ENCODE measurements around the gene VAV2.

VAV2 gene

DNA sequence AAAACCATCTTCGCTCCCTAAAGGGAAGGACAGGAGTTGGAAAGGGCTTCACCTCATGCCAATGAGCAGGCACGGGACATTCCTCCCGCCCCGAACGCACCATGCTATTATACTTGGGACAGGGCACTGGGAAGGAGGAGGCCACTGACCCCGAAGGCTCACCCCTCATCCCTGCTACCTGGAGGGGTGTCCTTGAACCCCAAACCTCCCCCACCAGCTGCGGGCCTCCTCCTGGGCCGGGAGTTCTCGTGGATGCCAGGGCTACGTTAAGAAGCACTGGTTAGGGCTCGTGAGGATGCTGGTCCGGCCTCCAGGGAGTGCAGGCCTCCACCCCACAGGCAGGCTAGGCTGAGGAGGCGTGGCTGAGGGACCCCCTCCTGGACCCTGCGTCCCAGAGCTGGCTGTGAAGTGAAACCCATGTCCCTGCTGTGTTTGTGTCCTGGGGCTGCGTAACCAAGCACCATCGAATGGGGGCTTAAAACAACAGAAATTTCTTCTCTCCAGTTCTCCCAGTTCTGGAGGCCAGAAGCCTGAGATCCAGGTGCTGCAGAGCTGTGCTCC is 142.9 kb downstream of the VAV2 start:
- no peak overlapping the region for H2BK12ac ChIP-seq (ENCODE audit: low read length)
- no peak overlapping the region for H2BK5ac ChIP-seq (ENCODE audit: low read depth, low read length, poor library complexity)
- H3K79me2 ChIP-seq (ENCODE audit: control insufficient read depth, insufficient read depth, low read length, poor library complexity) = peaks cover 15% of the 10 kb centered on the region
- H3K27me3 ChIP-seq (ENCODE audit: insufficient read depth, low read length) = no peaks in the 10 kb centered on the region
- no peak overlapping the region for H4K91ac ChIP-seq (ENCODE audit: low read depth, low read length)
- H3K36me3 ChIP-seq (ENCODE audit: control insufficient read depth in 1 of 2, insufficient read depth in 2 of 2, low read length in 2 of 2) = peaks cover 30 to 48% of the 10 kb centered on the region in 2 experiments
- no peak overlapping the region for H2BK120ac ChIP-seq (ENCODE audit: insufficient read depth, low read length, poor library complexity)
- no peak overlapping the region for H4K12ac ChIP-seq (ENCODE audit: low read depth, low read length)
- H2AK5ac ChIP-seq (ENCODE audit: low read length) = no peak overlapping the region
- H3K14ac ChIP-seq (ENCODE audit: low read length) = no peak overlapping the region
- no peak overlapping the region for H2AFZ ChIP-seq (ENCODE audit: insufficient read depth, low read length, poor library complexity)
- H3K4me1 ChIP-seq (ENCODE audit: control insufficient read depth in 1 of 2, insufficient read depth in 2 of 2, low read length in 2 of 2) = peaks cover 7 to 20% of the 10 kb centered on the region in 2 experiments
- no peak overlapping the region for H3K9ac ChIP-seq (ENCODE audit: low read length)
- no peak overlapping the region for H3K4me3 ChIP-seq (ENCODE audit: low read depth, low read length)
- no CpG with 5 or more reads among the region's 16 CpGs for WGBS (ENCODE audit: extremely low coverage, insufficient coverage, insufficient read length)
- H3K27ac ChIP-seq (ENCODE audit: low read depth, low read length) = no peak overlapping the region
- peaks cover 5% of the 10 kb centered on the region for H3K79me1 ChIP-seq (ENCODE audit: low read length)
- H3K23ac ChIP-seq (ENCODE audit: low read length) = no peak overlapping the region
- no peak for DNase-seq
- no peak overlapping the region for H3K18ac ChIP-seq (ENCODE audit: low read length)
- H3K4ac ChIP-seq (ENCODE audit: low read depth, low read length) = peak overlapping the region; percentile 0
- no peak overlapping the region for H3K4me2 ChIP-seq (ENCODE audit: low read length)
- peaks cover 9% of the 10 kb centered on the region for H3K9me3 ChIP-seq (ENCODE audit: insufficient read depth, low read depth, low read length)
- H4K8ac ChIP-seq (ENCODE audit: low read depth, low read length) = no peak overlapping the region

DNA sequence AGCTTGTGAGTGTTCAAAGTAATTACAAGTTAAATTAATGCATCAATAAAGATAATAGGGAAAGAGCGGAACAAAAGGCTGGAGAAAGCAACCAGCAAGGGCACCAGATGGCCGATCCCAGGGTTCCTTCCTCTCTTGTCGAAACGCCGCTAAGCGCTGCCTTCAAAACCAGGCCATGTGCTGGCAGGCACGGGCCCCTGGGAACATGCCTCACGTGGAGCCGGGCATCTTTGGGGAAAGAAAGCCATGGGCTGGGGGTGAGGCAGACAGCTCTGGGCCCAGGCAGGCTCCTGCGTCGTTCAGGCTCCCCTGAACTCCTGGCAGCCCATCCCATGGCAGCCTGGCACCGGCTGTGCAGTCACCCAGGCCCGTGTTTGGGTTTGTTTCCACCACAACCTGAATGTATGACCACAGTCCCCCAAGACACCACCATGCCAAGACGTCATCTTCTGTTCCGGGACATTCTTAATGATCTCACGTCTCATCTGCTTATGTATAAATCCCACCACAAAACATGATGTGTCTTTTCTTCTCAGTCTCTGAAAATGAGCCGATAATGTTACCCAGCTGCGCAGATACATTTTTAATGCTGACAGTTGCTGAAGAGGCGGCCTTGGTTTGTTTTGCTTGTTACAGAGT is 143.5 kb downstream of the VAV2 start:
- no peak overlapping the region for H3K27ac ChIP-seq (ENCODE audit: low read depth, low read length)
- no peak overlapping the region for H3K18ac ChIP-seq (ENCODE audit: low read length)
- no peak overlapping the region for H2BK120ac ChIP-seq (ENCODE audit: insufficient read depth, low read length, poor library complexity)
- H3K14ac ChIP-seq (ENCODE audit: low read length) = no peak overlapping the region
- no peaks in the 10 kb centered on the region for H3K27me3 ChIP-seq (ENCODE audit: insufficient read depth, low read length)
- H4K91ac ChIP-seq (ENCODE audit: low read depth, low read length) = no peak overlapping the region
- peaks cover 11% of the 10 kb centered on the region for H3K9me3 ChIP-seq (ENCODE audit: insufficient read depth, low read depth, low read length)
- peaks cover 15% of the 10 kb centered on the region for H3K79me2 ChIP-seq (ENCODE audit: control insufficient read depth, insufficient read depth, low read length, poor library complexity)
- no peak overlapping the region for H3K4ac ChIP-seq (ENCODE audit: low read depth, low read length)
- no peak overlapping the region for H2AFZ ChIP-seq (ENCODE audit: insufficient read depth, low read length, poor library complexity)
- H4K8ac ChIP-seq (ENCODE audit: low read depth, low read length) = no peak overlapping the region
- no CpG with 5 or more reads among the region's 19 CpGs for WGBS (ENCODE audit: extremely low coverage, insufficient coverage, insufficient read length)
- H3K23ac ChIP-seq (ENCODE audit: low read length) = no peak overlapping the region
- H3K79me1 ChIP-seq (ENCODE audit: low read length) = peaks cover 5% of the 10 kb centered on the region
- DNase-seq = no peak
- H3K4me3 ChIP-seq (ENCODE audit: low read depth, low read length) = no peak overlapping the region
- H3K4me1 ChIP-seq (ENCODE audit: control insufficient read depth in 1 of 2, insufficient read depth in 2 of 2, low read length in 2 of 2) = peaks cover 7 to 19% of the 10 kb centered on the region in 2 experiments
- no peak overlapping the region for H4K12ac ChIP-seq (ENCODE audit: low read depth, low read length)
- no peak overlapping the region for H3K9ac ChIP-seq (ENCODE audit: low read length)
- H2BK5ac ChIP-seq (ENCODE audit: low read depth, low read length, poor library complexity) = no peak overlapping the region
- peaks cover 30 to 45% of the 10 kb centered on the region in 2 experiments for H3K36me3 ChIP-seq (ENCODE audit: control insufficient read depth in 1 of 2, insufficient read depth in 2 of 2, low read length in 2 of 2)
- H2BK12ac ChIP-seq (ENCODE audit: low read length) = no peak overlapping the region
- H2AK5ac ChIP-seq (ENCODE audit: low read length) = no peak overlapping the region
- no peak overlapping the region for H3K4me2 ChIP-seq (ENCODE audit: low read length)

DNA sequence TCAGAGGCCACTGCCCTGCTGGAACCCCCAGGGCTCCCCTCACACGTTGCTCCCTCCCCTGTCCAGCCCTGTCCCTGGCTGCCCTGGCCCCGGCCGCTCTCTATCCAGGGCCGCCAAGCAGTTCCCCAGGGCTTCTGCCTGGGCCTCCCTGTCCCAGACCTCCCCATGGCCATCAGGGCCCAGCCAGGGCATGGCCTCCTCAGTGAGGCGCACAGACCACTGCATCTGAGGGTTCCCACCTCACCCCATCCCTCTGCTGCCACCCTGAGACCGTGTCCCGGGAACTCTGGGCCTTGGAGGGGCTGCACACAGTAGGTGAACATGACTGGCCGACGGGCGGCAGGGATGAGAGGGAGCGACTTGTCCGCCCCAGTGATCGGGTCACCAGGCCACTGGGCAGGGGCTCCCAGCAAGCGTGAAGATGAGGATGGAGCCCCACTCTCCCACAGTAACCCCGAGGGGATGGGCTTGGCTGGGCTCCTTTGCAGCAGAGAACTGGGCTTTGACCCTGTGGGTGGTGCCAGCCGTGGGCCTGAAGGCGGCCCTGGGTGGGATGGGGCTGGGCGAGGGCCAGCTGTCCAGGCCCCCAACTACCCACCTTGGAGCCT is 145.5 kb downstream of the VAV2 start:
- Histone ChIP-seq H2BK12ac (ENCODE audit: low read length) (no peak overlapping the region), H4K8ac (ENCODE audit: low read depth, low read length) (peak overlapping the region; percentile 33), H2BK5ac (ENCODE audit: low read depth, low read length, poor library complexity) (no peak overlapping the region), H3K4ac (ENCODE audit: low read depth, low read length) (peak overlapping the region; percentile 31), H3K4me2 (ENCODE audit: low read length) (no peak overlapping the region), H3K14ac (ENCODE audit: low read length) (no peak overlapping the region), H3K9ac (ENCODE audit: low read length) (no peak overlapping the region), H3K79me1 (ENCODE audit: low read length) (peaks cover 7% of the 10 kb centered on the region), H3K79me2 (ENCODE audit: control insufficient read depth, insufficient read depth, low read length, poor library complexity) (peaks cover 15% of the 10 kb centered on the region), H3K23ac (ENCODE audit: low read length) (no peak overlapping the region), H3K9me3 (ENCODE audit: insufficient read depth, low read depth, low read length) (peaks cover 5% of the 10 kb centered on the region), H3K36me3 (ENCODE audit: control insufficient read depth in 1 of 2, insufficient read depth in 2 of 2, low read length in 2 of 2) (peaks cover 30 to 36% of the 10 kb centered on the region in 2 experiments), H3K27ac (ENCODE audit: low read depth, low read length) (peak overlapping the region; percentile 5), H3K18ac (ENCODE audit: low read length) (peak overlapping the region; percentile 75), H4K91ac (ENCODE audit: low read depth, low read length) (no peak overlapping the region), H3K27me3 (ENCODE audit: insufficient read depth, low read length) (no peaks in the 10 kb centered on the region), H3K4me1 (ENCODE audit: control insufficient read depth in 1 of 2, insufficient read depth in 2 of 2, low read length in 2 of 2) (peaks cover 20 to 33% of the 10 kb centered on the region in 2 experiments), H2BK120ac (ENCODE audit: insufficient read depth, low read length, poor library complexity) (no peak overlapping the region), H2AK5ac (ENCODE audit: low read length) (no peak overlapping the region), H3K4me3 (ENCODE audit: low read depth, low read length) (peak overlapping the region; percentile 25), H2AFZ (ENCODE audit: insufficient read depth, low read length, poor library complexity) (no peak overlapping the region), H4K12ac (ENCODE audit: low read depth, low read length) (no peak overlapping the region)
- no peak for DNase-seq
- no CpG with 5 or more reads among the region's 18 CpGs for WGBS (ENCODE audit: extremely low coverage, insufficient coverage, insufficient read length)

DNA sequence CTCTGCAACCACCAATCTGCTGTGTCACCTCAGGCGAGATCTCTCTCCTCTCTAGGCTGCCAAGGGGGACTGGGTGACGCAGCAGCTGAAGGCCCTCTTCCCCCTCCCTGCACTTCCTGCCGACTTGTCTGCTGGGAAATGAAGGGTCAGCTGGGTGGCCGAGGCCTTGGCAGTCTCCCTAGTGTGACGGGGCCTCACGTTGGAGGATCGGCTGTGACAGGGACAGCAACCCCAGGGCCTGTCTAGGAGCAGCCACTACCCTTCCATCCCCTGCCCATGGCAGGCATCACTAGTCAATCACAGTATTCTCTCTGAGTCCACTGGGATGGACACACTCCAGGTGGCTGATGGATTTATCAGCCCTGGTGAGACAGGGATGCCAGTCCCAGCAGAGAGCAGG is 146.7 kb downstream of the VAV2 start:
- no peak overlapping the region for H2BK12ac ChIP-seq (ENCODE audit: low read length)
- no peak overlapping the region for H3K23ac ChIP-seq (ENCODE audit: low read length)
- peaks cover 28 to 32% of the 10 kb centered on the region in 2 experiments for H3K36me3 ChIP-seq (ENCODE audit: control insufficient read depth in 1 of 2, insufficient read depth in 2 of 2, low read length in 2 of 2)
- no peak overlapping the region for H4K8ac ChIP-seq (ENCODE audit: low read depth, low read length)
- H3K79me1 ChIP-seq (ENCODE audit: low read length) = peaks cover 11% of the 10 kb centered on the region
- H2AFZ ChIP-seq (ENCODE audit: insufficient read depth, low read length, poor library complexity) = no peak overlapping the region
- no peak overlapping the region for H3K14ac ChIP-seq (ENCODE audit: low read length)
- no peak overlapping the region for H3K9ac ChIP-seq (ENCODE audit: low read length)
- H4K12ac ChIP-seq (ENCODE audit: low read depth, low read length) = no peak overlapping the region
- H4K91ac ChIP-seq (ENCODE audit: low read depth, low read length) = no peak overlapping the region
- H3K27me3 ChIP-seq (ENCODE audit: insufficient read depth, low read length) = no peaks in the 10 kb centered on the region
- H3K4me3 ChIP-seq (ENCODE audit: low read depth, low read length) = no peak overlapping the region
- H3K9me3 ChIP-seq (ENCODE audit: insufficient read depth, low read depth, low read length) = peaks cover 5% of the 10 kb centered on the region
- WGBS (ENCODE audit: extremely low coverage, insufficient coverage, insufficient read length) = no CpG with 5 or more reads among the region's 7 CpGs
- peaks cover 29 to 43% of the 10 kb centered on the region in 2 experiments for H3K4me1 ChIP-seq (ENCODE audit: control insufficient read depth in 1 of 2, insufficient read depth in 2 of 2, low read length in 2 of 2)
- no peak overlapping the region for H2AK5ac ChIP-seq (ENCODE audit: low read length)
- H3K4ac ChIP-seq (ENCODE audit: low read depth, low read length) = no peak overlapping the region
- no peak overlapping the region for H3K4me2 ChIP-seq (ENCODE audit: low read length)
- H3K79me2 ChIP-seq (ENCODE audit: control insufficient read depth, insufficient read depth, low read length, poor library complexity) = peaks cover 14% of the 10 kb centered on the region
- peak overlapping the region; percentile 64 for H3K18ac ChIP-seq (ENCODE audit: low read length)
- no peak overlapping the region for H2BK120ac ChIP-seq (ENCODE audit: insufficient read depth, low read length, poor library complexity)
- no peak overlapping the region for H3K27ac ChIP-seq (ENCODE audit: low read depth, low read length)
- DNase-seq = peak in 1 of 2 donors; percentile 24
- no peak overlapping the region for H2BK5ac ChIP-seq (ENCODE audit: low read depth, low read length, poor library complexity)
